GM04503 (cell line): ENCODE results near the gene ZNF597.
A peak's percentile ranks its signal among the peaks of the same experiment; 100 is the strongest.

Source experiments
- DNase-seq: peaks from one replicate; pipeline ENCODE4 v3.0.0-alpha.2; 2012; ENCODE audit warnings: low read depth

Gene ZNF597

GRCh38 chr16:3454631-3455147, 11.4 kb upstream of the ZNF597 start:
- no peak for DNase-seq

GRCh38 chr16:3454093-3454492, 10.8 kb upstream of the ZNF597 start:
- DNase-seq, result no peak

GRCh38 chr16:3444032-3444388, 706 bp upstream of the ZNF597 start:
- peak; percentile 44 for DNase-seq

GRCh38 chr16:3439637-3440036, 3.7 kb downstream of the ZNF597 start:
- DNase-seq, result no peak

GRCh38 chr16:3434373-3434772, 8.9 kb downstream of the ZNF597 start:
- DNase-seq, result no peak

- peak; percentile 13 for DNase-seq
These were observed 11.5 kb downstream of the ZNF597 start for GRCh38 chr16:3431779-3432219.

- DNase-seq, result no peak
These were observed 29.4 kb downstream of the ZNF597 start for GRCh38 chr16:3413730-3414379.

GRCh38 chr16:3408561-3409197, 34.6 kb downstream of the ZNF597 start:
- DNase-seq, result no peak

- no peak for DNase-seq
These were observed 41.4 kb downstream of the ZNF597 start for GRCh38 chr16:3401719-3402397.

- peak; percentile 95 for DNase-seq
These were observed 42.3 kb downstream of the ZNF597 start, which contains the start of the genes ZNF174 and ZSCAN32 for GRCh38 chr16:3400779-3401688. TSS of gene ZNF174 (plus strand) at chr16:3401215. CDS start at chr16:3402005, 790 bp downstream. TSS of gene ZSCAN32 (minus strand) at chr16:3401004. CDS start at chr16:3397557, 3,447 bp downstream.

- no peak for DNase-seq
These were observed 42.9 kb downstream of the ZNF597 start for GRCh38 chr16:3400446-3400778.

- DNase-seq, result no peak
These were observed 53.5 kb downstream of the ZNF597 start for GRCh38 chr16:3389663-3390338.

- DNase-seq, result no peak
These were observed 55.0 kb downstream of the ZNF597 start for GRCh38 chr16:3388325-3388724.

- DNase-seq, result no peak
These were observed 60.3 kb downstream of the ZNF597 start for GRCh38 chr16:3383045-3383448.
